WERI-Rb-1 (cell line): ENCODE results near the gene CDC42EP4.

Experiments
- DNase-seq: peaks from one replicate; pipeline ENCODE4 v3.0.0-alpha.2; 2020
- H3K27ac ChIP-seq: fragments of 250-450 bp; sonication (Bioruptor Pico); 2 replicates; pipeline ENCODE4 v1.5.1; 2020; ENCODE audit warnings: mild to moderate bottlenecking, moderate library complexity
- H3K27me3 ChIP-seq: fragments of 250-450 bp; sonication (Bioruptor Pico); 2 replicates; pipeline ENCODE4 v1.5.1; 2021; ENCODE audit warnings: mild to moderate bottlenecking, low read depth, moderate library complexity; ENCODE audit not compliant: insufficient read depth, severe bottlenecking
- H3K36me3 ChIP-seq: fragments of 250-450 bp; sonication (Bioruptor Pico); 2 replicates; pipeline ENCODE4 v1.5.1; 2020; ENCODE audit warnings: mild to moderate bottlenecking, moderate library complexity
- H3K4me3 ChIP-seq: 2 replicates; pipeline ENCODE4 v1.5.1; 2011; ENCODE audit warnings: low read depth, mild to moderate bottlenecking, control low read depth, low read length
- H3K9me3 ChIP-seq: fragments of 250-450 bp; sonication (Bioruptor Pico); 2 replicates; pipeline ENCODE4 v1.5.1; 2021; ENCODE audit warnings: mild to moderate bottlenecking, moderate library complexity; ENCODE audit not compliant: severe bottlenecking
- TF ChIP-seq, protein P1 (sequence below): IDR thresholded peaks from 2 replicates; pipeline ENCODE4 v1.5.1; 2011; ENCODE audit warnings: low read depth, mild to moderate bottlenecking, control low read depth, inconsistent platforms, low read length

Gene CDC42EP4

DNA sequence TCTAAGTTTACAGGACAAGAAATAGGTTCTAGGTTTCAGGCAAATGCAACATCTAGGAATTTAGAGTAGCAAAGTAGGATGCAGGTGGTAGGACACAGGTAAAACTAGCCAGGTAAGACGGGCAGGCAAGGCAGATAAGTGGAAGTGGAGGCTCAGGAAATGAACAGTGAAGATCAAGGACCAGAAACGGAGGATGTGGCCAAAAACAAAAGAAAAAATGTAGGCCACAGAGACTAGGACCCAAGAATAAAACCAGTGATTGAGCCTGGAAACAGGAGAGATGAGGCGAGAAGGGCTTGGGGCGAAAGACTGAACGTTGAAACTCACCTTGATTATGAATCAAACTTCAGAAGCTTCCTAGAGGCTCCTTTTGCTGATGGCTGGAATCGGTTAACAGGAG is 74.1 kb downstream of the CDC42EP4 start:
- H3K4me3 ChIP-seq = no peak overlapping the region
- no peaks in the 10 kb centered on the region for H3K27me3 ChIP-seq
- TF ChIP-seq, protein P1, sequence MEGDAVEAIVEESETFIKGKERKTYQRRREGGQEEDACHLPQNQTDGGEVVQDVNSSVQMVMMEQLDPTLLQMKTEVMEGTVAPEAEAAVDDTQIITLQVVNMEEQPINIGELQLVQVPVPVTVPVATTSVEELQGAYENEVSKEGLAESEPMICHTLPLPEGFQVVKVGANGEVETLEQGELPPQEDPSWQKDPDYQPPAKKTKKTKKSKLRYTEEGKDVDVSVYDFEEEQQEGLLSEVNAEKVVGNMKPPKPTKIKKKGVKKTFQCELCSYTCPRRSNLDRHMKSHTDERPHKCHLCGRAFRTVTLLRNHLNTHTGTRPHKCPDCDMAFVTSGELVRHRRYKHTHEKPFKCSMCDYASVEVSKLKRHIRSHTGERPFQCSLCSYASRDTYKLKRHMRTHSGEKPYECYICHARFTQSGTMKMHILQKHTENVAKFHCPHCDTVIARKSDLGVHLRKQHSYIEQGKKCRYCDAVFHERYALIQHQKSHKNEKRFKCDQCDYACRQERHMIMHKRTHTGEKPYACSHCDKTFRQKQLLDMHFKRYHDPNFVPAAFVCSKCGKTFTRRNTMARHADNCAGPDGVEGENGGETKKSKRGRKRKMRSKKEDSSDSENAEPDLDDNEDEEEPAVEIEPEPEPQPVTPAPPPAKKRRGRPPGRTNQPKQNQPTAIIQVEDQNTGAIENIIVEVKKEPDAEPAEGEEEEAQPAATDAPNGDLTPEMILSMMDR = no peak
- no peak for DNase-seq
- peaks cover 81% of the 10 kb centered on the region for H3K36me3 ChIP-seq
- no peaks in the 10 kb centered on the region for H3K9me3 ChIP-seq
- no peak overlapping the region for H3K27ac ChIP-seq

DNA sequence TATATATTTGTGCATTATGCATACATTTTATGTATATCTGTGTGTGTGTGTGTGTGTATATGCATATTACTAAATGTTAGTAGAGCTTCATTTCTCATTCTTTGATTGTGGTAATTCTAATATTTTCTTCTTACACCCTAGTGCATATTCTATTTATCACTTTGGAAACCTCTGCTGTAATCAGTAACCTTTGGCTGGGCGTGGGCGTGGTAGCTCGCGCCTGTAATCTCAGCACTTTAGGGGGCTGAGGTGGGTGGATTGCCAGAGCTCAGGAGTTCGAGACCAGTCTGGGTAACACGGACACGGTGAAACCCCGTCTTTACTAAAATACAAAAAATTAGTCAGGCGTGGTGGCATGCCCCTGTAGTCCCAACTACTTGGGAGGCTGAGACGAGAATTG is 77.1 kb downstream of the CDC42EP4 start:
- Histone ChIP-seq H3K36me3 (peaks cover 61% of the 10 kb centered on the region), H3K4me3 (no peak overlapping the region), H3K27me3 (no peaks in the 10 kb centered on the region), H3K27ac (no peak overlapping the region), H3K9me3 (no peaks in the 10 kb centered on the region)
- TF ChIP-seq, protein P1 = no peak
- DNase-seq = no peak
